ENCODE measurements around the gene CDH13.

DNA sequence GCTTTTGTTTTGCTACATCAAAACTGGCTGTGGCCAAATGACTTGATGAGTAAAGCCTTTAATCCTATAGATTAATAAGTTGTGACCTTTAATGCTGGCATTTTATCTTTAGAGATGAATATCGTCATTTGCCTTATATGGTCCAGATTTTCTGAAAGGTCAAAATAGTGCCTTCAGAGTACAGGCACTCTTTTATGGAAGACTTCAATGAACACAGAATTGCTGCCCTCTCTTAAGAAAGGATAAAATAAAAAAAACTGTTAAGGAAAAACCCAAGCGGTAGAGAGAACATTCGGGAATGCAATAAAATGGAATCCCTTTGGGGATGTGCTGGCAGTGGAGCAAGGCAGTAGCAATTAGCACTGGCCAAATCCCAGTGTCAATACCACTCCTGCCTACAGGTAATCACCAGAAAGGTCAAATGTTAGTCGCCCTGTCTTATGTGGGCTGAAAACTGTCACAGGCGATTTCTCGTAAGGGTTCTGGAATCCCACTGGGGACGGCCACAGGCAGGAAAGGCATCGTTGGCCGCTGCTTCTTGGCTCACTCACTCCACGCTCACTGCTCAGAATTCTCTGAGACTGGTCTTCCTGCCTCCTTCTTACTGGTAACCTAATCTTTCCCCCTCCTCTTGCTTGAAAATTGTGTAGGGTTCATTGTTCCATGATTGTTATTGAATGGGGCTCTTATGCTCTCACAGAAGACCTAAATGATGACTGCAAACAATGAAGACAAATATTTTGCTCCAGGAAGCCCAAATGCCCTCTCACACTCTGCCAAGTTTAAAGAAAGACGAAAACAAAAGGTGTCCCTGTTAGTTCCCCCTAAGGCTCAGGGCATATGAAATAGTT is 1135.6 kb downstream of the CDH13 start:
- TF ChIP-seq, protein P1, sequence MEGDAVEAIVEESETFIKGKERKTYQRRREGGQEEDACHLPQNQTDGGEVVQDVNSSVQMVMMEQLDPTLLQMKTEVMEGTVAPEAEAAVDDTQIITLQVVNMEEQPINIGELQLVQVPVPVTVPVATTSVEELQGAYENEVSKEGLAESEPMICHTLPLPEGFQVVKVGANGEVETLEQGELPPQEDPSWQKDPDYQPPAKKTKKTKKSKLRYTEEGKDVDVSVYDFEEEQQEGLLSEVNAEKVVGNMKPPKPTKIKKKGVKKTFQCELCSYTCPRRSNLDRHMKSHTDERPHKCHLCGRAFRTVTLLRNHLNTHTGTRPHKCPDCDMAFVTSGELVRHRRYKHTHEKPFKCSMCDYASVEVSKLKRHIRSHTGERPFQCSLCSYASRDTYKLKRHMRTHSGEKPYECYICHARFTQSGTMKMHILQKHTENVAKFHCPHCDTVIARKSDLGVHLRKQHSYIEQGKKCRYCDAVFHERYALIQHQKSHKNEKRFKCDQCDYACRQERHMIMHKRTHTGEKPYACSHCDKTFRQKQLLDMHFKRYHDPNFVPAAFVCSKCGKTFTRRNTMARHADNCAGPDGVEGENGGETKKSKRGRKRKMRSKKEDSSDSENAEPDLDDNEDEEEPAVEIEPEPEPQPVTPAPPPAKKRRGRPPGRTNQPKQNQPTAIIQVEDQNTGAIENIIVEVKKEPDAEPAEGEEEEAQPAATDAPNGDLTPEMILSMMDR (IDR thresholded peaks at IDR 0.05 in 4 of 5, conservative IDR thresholded peaks at IDR 0.05 in 1 of 5): no peak
- no peak for TF ChIP-seq POLR2A (IDR thresholded peaks at IDR 0.05)
